IPS DF 6.9 (cell line): ENCODE measurements around the gene CCK.
A peak's percentile ranks its signal among the peaks of the same experiment; 100 is the strongest.

Experiments used
- DNase-seq: peaks from one replicate; pipeline ENCODE4 v3.0.0-alpha.2; 2013; ENCODE audit warnings: low read depth, low spot score
- H3K27ac ChIP-seq: one replicate; pipeline ENCODE4 v1.5.1; 2013; ENCODE audit warnings: low read length, control low read depth
- H3K27me3 ChIP-seq: 2 replicates; pipeline ENCODE4 v1.6.1; 2013; ENCODE audit warnings: mild to moderate bottlenecking, low read length; ENCODE audit not compliant: control insufficient read depth, insufficient read depth
- H3K36me3 ChIP-seq: 2 replicates; pipeline ENCODE4 v1.6.1; 2013; ENCODE audit warnings: low read length; ENCODE audit not compliant: control insufficient read depth, insufficient read depth
- H3K4me1 ChIP-seq: 2 replicates; pipeline ENCODE4 v1.6.1; 2013; ENCODE audit warnings: low read length; ENCODE audit not compliant: control insufficient read depth, insufficient read depth
- H3K4me3 ChIP-seq: 2 replicates; pipeline ENCODE4 v1.5.1; 2013; ENCODE audit warnings: mild to moderate bottlenecking, low read length
- H3K9me3 ChIP-seq: 2 replicates; pipeline ENCODE4 v1.6.1; 2013; ENCODE audit warnings: low read length, inconsistent platforms; ENCODE audit not compliant: control insufficient read depth, insufficient read depth
- WGBS: extraction: QIAGEN DNeasy Blood & Tissue Kit; methylation state at CpG from one replicate; pipeline ENCODE4 v1.1.7; 2013; ENCODE audit warnings: mixed read lengths, missing lambda C conversion rate; ENCODE audit not compliant: insufficient read length, insufficient coverage; 5-methylcytosine and 5-hydroxymethylcytosine counted together

Gene CCK

GRCh38 chr3:42254566-42254965 lies 11.4 kb downstream of the CCK start:
- Histone ChIP-seq H3K9me3 (no peaks in the 10 kb centered on the region), H3K27ac (no peak overlapping the region), H3K36me3 (no peaks in the 10 kb centered on the region), H3K4me1 (no peaks in the 10 kb centered on the region), H3K4me3 (no peak overlapping the region), H3K27me3 (no peaks in the 10 kb centered on the region)
- no peak for DNase-seq
- no CpG with 5 or more reads among the region's 3 CpGs for WGBS

- Histone ChIP-seq H3K4me3 (no peak overlapping the region), H3K36me3 (no peaks in the 10 kb centered on the region), H3K4me1 (no peaks in the 10 kb centered on the region), H3K9me3 (no peaks in the 10 kb centered on the region), H3K27ac (no peak overlapping the region), H3K27me3 (no peaks in the 10 kb centered on the region)
- DNase-seq = no peak
- WGBS = no CpG with 5 or more reads among the region's 1 CpG
Measured at GRCh38 chr3:42250761-42251160, 15.2 kb downstream of the CCK start.

GRCh38 chr3:42247576-42248027 lies 18.4 kb downstream of the CCK start:
- no peaks in the 10 kb centered on the region for H3K36me3 ChIP-seq
- no peak overlapping the region for H3K4me3 ChIP-seq
- H3K27me3 ChIP-seq = no peaks in the 10 kb centered on the region
- WGBS = no CpG with 5 or more reads among the region's 9 CpGs
- DNase-seq = peak; percentile 52
- H3K27ac ChIP-seq = no peak overlapping the region
- H3K4me1 ChIP-seq = no peaks in the 10 kb centered on the region
- no peaks in the 10 kb centered on the region for H3K9me3 ChIP-seq

- H3K36me3 ChIP-seq = no peaks in the 10 kb centered on the region
- no peaks in the 10 kb centered on the region for H3K4me1 ChIP-seq
- WGBS = no CpG with 5 or more reads among the region's 1 CpG
- no peak overlapping the region for H3K27ac ChIP-seq
- H3K4me3 ChIP-seq = no peak overlapping the region
- no peak for DNase-seq
- no peaks in the 10 kb centered on the region for H3K27me3 ChIP-seq
- H3K9me3 ChIP-seq = no peaks in the 10 kb centered on the region
Measured at GRCh38 chr3:42246091-42246490, 19.9 kb downstream of the CCK start.

- H3K4me3 ChIP-seq = no peak overlapping the region
- no peaks in the 10 kb centered on the region; the same call in 1 of the 2 replicates for H3K9me3 ChIP-seq
- no peaks in the 10 kb centered on the region for H3K27me3 ChIP-seq
- no CpG with 5 or more reads among the region's 2 CpGs for WGBS
- no peaks in the 10 kb centered on the region for H3K36me3 ChIP-seq
- DNase-seq = no peak
- no peaks in the 10 kb centered on the region for H3K4me1 ChIP-seq
- no peak overlapping the region for H3K27ac ChIP-seq
Measured at GRCh38 chr3:42236611-42237010, 29.4 kb downstream of the CCK start.

GRCh38 chr3:42235532-42235931 lies 30.5 kb downstream of the CCK start:
- Histone ChIP-seq H3K27me3 (no peaks in the 10 kb centered on the region), H3K36me3 (no peaks in the 10 kb centered on the region), H3K4me3 (no peak overlapping the region), H3K27ac (no peak overlapping the region), H3K4me1 (no peaks in the 10 kb centered on the region), H3K9me3 (no peaks in the 10 kb centered on the region; the same call in 1 of the 2 replicates)
- DNase-seq = no peak

GRCh38 chr3:42230860-42231259 lies 35.1 kb downstream of the CCK start:
- no CpG with 5 or more reads among the region's 5 CpGs for WGBS
- no peaks in the 10 kb centered on the region for H3K4me1 ChIP-seq
- H3K27ac ChIP-seq = no peak overlapping the region
- H3K4me3 ChIP-seq = no peak overlapping the region
- H3K27me3 ChIP-seq = no peaks in the 10 kb centered on the region
- H3K9me3 ChIP-seq = no peaks in the 10 kb centered on the region
- DNase-seq = no peak
- H3K36me3 ChIP-seq = no peaks in the 10 kb centered on the region

- H3K9me3 ChIP-seq = no peaks in the 10 kb centered on the region
- no peak overlapping the region for H3K27ac ChIP-seq
- H3K36me3 ChIP-seq = no peaks in the 10 kb centered on the region
- no peaks in the 10 kb centered on the region for H3K27me3 ChIP-seq
- H3K4me3 ChIP-seq = no peak overlapping the region
- no CpG with 5 or more reads among the region's 14 CpGs for WGBS
- H3K4me1 ChIP-seq = no peaks in the 10 kb centered on the region
- DNase-seq = peak; percentile 20
Measured at GRCh38 chr3:42229942-42230688, 35.9 kb downstream of the CCK start.

GRCh38 chr3:42229266-42229941 lies 36.6 kb downstream of the CCK start:
- H3K4me1 ChIP-seq = no peaks in the 10 kb centered on the region
- no peak overlapping the region for H3K4me3 ChIP-seq
- no peaks in the 10 kb centered on the region for H3K27me3 ChIP-seq
- no peak overlapping the region for H3K27ac ChIP-seq
- no peaks in the 10 kb centered on the region for H3K9me3 ChIP-seq
- H3K36me3 ChIP-seq = no peaks in the 10 kb centered on the region
- no peak for DNase-seq
- WGBS = no CpG with 5 or more reads among the region's 5 CpGs

GRCh38 chr3:42228796-42229195 lies 37.2 kb downstream of the CCK start:
- WGBS = no CpG with 5 or more reads among the region's 5 CpGs
- Histone ChIP-seq H3K9me3 (no peaks in the 10 kb centered on the region), H3K4me3 (no peak overlapping the region), H3K27ac (no peak overlapping the region), H3K36me3 (no peaks in the 10 kb centered on the region), H3K27me3 (no peaks in the 10 kb centered on the region), H3K4me1 (no peaks in the 10 kb centered on the region)
- DNase-seq = no peak
